NCI-H748 (cell line): ENCODE data around the gene RGN.
"Not testable (repeated sequence)": the region's sequence is repeated elsewhere in the genome, so short reads cannot be mapped to it uniquely, and the experiment has no call there.

ENCODE experiments used
- DNase-seq: peaks from one replicate; lab custom pipeline; 2025; ENCODE audit not compliant: unreplicated experiment; lab: John Stamatoyannopoulos, UW

Gene RGN

GRCh38 chrX:47116551-47117110 is 38.4 kb downstream of the RGN start:
- not testable (repeated sequence) for DNase-seq

GRCh38 chrX:47124466-47124865 is 46.2 kb downstream of the RGN start:
- DNase-seq: not testable (repeated sequence)

- peak; percentile 92 for DNase-seq
Measured at GRCh38 chrX:47129157-47129898, 51.1 kb downstream of the RGN start.

GRCh38 chrX:47129899-47130358 is 51.7 kb downstream of the RGN start:
- DNase-seq: peak; percentile 15

GRCh38 chrX:47133493-47133892 is 55.2 kb downstream of the RGN start:
- DNase-seq: no peak

- DNase-seq: not testable (repeated sequence)
Measured at GRCh38 chrX:47135650-47136049, 57.4 kb downstream of the RGN start.

- no peak for DNase-seq
Measured at GRCh38 chrX:47138171-47138570, 59.9 kb downstream of the RGN start.
